ENCODE measurements around the gene CAB39.
"Not testable (repeated sequence)": the region's sequence is repeated elsewhere in the genome, so short reads cannot be mapped to it uniquely, and the experiment has no call there.

Gene CAB39

GRCh38 chr2:230713331-230714135 lies 891 bp downstream of the CAB39 start:
- DNase-seq, result peak in 26 of 51 donors; percentile 9 to 57 (median 25)

- DNase-seq, result peak in 2 of 51 donors; percentile 31 to 57
These were observed 1.5 kb downstream of the CAB39 start for GRCh38 chr2:230714136-230714480.

GRCh38 chr2:230715201-230715600 lies 2.6 kb downstream of the CAB39 start:
- DNase-seq, result no peak

- DNase-seq, result no peak
These were observed 3.9 kb downstream of the CAB39 start for GRCh38 chr2:230716588-230716987.

GRCh38 chr2:230717600-230717999 lies 5.0 kb downstream of the CAB39 start:
- no peak for DNase-seq

- DNase-seq, result no peak
These were observed 6.7 kb downstream of the CAB39 start for GRCh38 chr2:230719340-230719739.

GRCh38 chr2:230721712-230722111 lies 9.1 kb downstream of the CAB39 start:
- DNase-seq, result no peak

GRCh38 chr2:230722207-230722885 lies 9.7 kb downstream of the CAB39 start:
- DNase-seq, result no peak

- DNase-seq, result no peak
These were observed 10.7 kb downstream of the CAB39 start for GRCh38 chr2:230723363-230723762.

- DNase-seq, result not testable (repeated sequence)
These were observed 12.3 kb downstream of the CAB39 start for GRCh38 chr2:230724957-230725356.

- no peak for DNase-seq
These were observed 18.9 kb downstream of the CAB39 start for GRCh38 chr2:230731512-230731911.

- DNase-seq, result no peak
These were observed 20.3 kb downstream of the CAB39 start for GRCh38 chr2:230732914-230733401.

GRCh38 chr2:230734247-230735175 lies 21.9 kb downstream of the CAB39 start:
- no peak for DNase-seq

- DNase-seq, result no peak
These were observed 23.2 kb downstream of the CAB39 start for GRCh38 chr2:230735884-230736283.

GRCh38 chr2:230737300-230737699 lies 24.7 kb downstream of the CAB39 start:
- no peak for DNase-seq

- DNase-seq, result no peak
These were observed 25.2 kb downstream of the CAB39 start for GRCh38 chr2:230737791-230738226.

GRCh38 chr2:230738391-230738811 lies 25.8 kb downstream of the CAB39 start:
- DNase-seq, result no peak

- DNase-seq, result no peak
These were observed 26.3 kb downstream of the CAB39 start for GRCh38 chr2:230738924-230739323.

GRCh38 chr2:230739961-230740360 lies 27.3 kb downstream of the CAB39 start:
- DNase-seq, result no peak

GRCh38 chr2:230742781-230743180 lies 30.1 kb downstream of the CAB39 start:
- no peak for DNase-seq

- DNase-seq, result no peak
These were observed 33.6 kb downstream of the CAB39 start for GRCh38 chr2:230746213-230746612.

- no peak for DNase-seq
These were observed 35.4 kb downstream of the CAB39 start for GRCh38 chr2:230748087-230748486.

Data from hypothalamus (tissue), 51 donors.